SK-N-SH (cell line): ENCODE measurements around the gene TYW1. TPM values are rescaled to one million over a fixed set of nuclear protein-coding genes. Genes with fewer than 3 reads are reported as not detected.

Source experiments
- CTCF ChIA-PET: fragments of 300-600, 350-600 bp; formaldehyde crosslinking; extraction: SDS; loops from one replicate; lab custom pipeline; 2021; lab: Yijun Ruan, JAX
- POLR2A ChIA-PET: fragments of 350-600 bp; sonication (Branson Sonifier 250); formaldehyde crosslinking; extraction: SDS; loops from one replicate; lab custom pipeline; 2020; ENCODE audit warnings: antibody characterized with exemption, inconsistent platforms; lab: Yijun Ruan, JAX
- DNase-seq: peaks from one replicate; pipeline ENCODE4 v3.0.0; 2012
- H2AFZ ChIP-seq: fragments of 200-600 bp; sonication (generic); 2 replicates; pipeline ENCODE4 v1.8.1; 2016; ENCODE audit warnings: antibody characterized with exemption, mild to moderate bottlenecking, low read depth
- H3F3A ChIP-seq: fragments of 200-600 bp; sonication (generic); replicated peaks from 2 replicates; pipeline ENCODE3; 2016; ENCODE audit warnings: antibody characterized with exemption, mild to moderate bottlenecking; ENCODE audit not compliant: insufficient read depth
- H3K27ac ChIP-seq, 2 experiments: fragments of 200-500 bp in 1 of 2; fragments of 200-600 bp in 1 of 2; sonication (Bioruptor generic) in 1 of 2; sonication (generic), shearing (Covaris generic) in 1 of 2; 2 replicates each; pipeline versions ENCODE4 v1.5.1 to v1.6.1; 2014 to 2016; ENCODE audit warnings: low read depth in 2 of 2, inconsistent platforms in 1 of 2, low read length in 1 of 2, mild to moderate bottlenecking in 1 of 2, mixed read lengths in 1 of 2
- H3K27me3 ChIP-seq: fragments of 200-600 bp; sonication (generic), shearing (Covaris generic); 2 replicates; pipeline ENCODE4 v1.6.1; 2016; ENCODE audit warnings: mixed run types; ENCODE audit not compliant: insufficient read depth
- H3K36me3 ChIP-seq, 2 experiments: fragments of 200-500 bp in 1 of 2; fragments of 200-600 bp in 1 of 2; sonication (Bioruptor generic) in 1 of 2; sonication (generic) in 1 of 2; replicated peaks in 1 of 2; 2 replicates each; pipeline versions ENCODE3 to v1.5.1; 2014 to 2016; ENCODE audit warnings: low read length in 1 of 2, mild to moderate bottlenecking in 1 of 2; ENCODE audit not compliant: insufficient read depth in 2 of 2, control insufficient read depth in 1 of 2
- H3K4me1 ChIP-seq, 2 experiments: fragments of 200-500 bp in 1 of 2; fragments of 200-600 bp in 1 of 2; sonication (Bioruptor generic) in 1 of 2; sonication (generic), shearing (Covaris generic) in 1 of 2; 2 replicates each; pipeline versions ENCODE4 v1.5.1 to v1.6.1; 2014 to 2016; ENCODE audit warnings: low read depth in 1 of 2, low read length in 1 of 2, mixed run types in 1 of 2; ENCODE audit not compliant: insufficient read depth in 2 of 2, control insufficient read depth in 1 of 2
- H3K4me2 ChIP-seq: fragments of 200-600 bp; sonication (generic), shearing (Covaris generic); 2 replicates; pipeline ENCODE4 v1.6.1; 2017; ENCODE audit warnings: mixed run types
- H3K4me3 ChIP-seq, 2 experiments: fragments of 200-500 bp in 1 of 2; fragments of 200-600 bp in 1 of 2; sonication (Bioruptor generic) in 1 of 2; sonication (generic), shearing (Covaris generic) in 1 of 2; 2 replicates each; pipeline versions ENCODE4 v1.5.1 to v1.8.1; 2014 to 2016; ENCODE audit warnings: low read depth in 2 of 2, inconsistent platforms in 1 of 2, low read length in 1 of 2, mild to moderate bottlenecking in 1 of 2, mixed read lengths in 1 of 2, moderate library complexity in 1 of 2
- H3K79me2 ChIP-seq: fragments of 200-600 bp; sonication (generic); 2 replicates; pipeline ENCODE4 v1.8.1; 2017; ENCODE audit warnings: mild to moderate bottlenecking; ENCODE audit not compliant: insufficient read depth
- H3K9ac ChIP-seq: fragments of 200-600 bp; sonication (generic); 2 replicates; pipeline ENCODE4 v1.6.1; 2017; ENCODE audit warnings: mixed run types
- H3K9me2 ChIP-seq: fragments of 200-600 bp; sonication (generic); 2 replicates; pipeline ENCODE4 v1.6.1; 2017; ENCODE audit warnings: mixed run types
- H3K9me3 ChIP-seq: fragments of 200-600 bp; sonication (generic); 2 replicates; pipeline ENCODE4 v1.6.1; 2017; ENCODE audit warnings: mixed run types, mild to moderate bottlenecking, moderate library complexity
- H4K20me1 ChIP-seq: fragments of 200-600 bp; sonication (generic); 2 replicates; pipeline ENCODE4 v1.6.1; 2017; ENCODE audit warnings: mild to moderate bottlenecking, mixed run types; ENCODE audit not compliant: insufficient read depth
- CTCF ChIP-seq: fragments of 200-600 bp; sonication (generic); IDR thresholded peaks from 2 replicates; pipeline ENCODE4 v1.6.1; 2017; ENCODE audit warnings: antibody characterized with exemption, mild to moderate bottlenecking, moderate library complexity
- EP300 ChIP-seq, 2 experiments: IDR thresholded peaks; 2 replicates each; pipeline versions ENCODE4 v1.4.0 to v1.6.1; 2012; ENCODE audit warnings: borderline replicate concordance in 1 of 2, low read depth in 1 of 2, low read length in 1 of 2
- FOSL2 ChIP-seq: IDR thresholded peaks from 2 replicates; pipeline ENCODE4 v1.4.0; 2012; ENCODE audit warnings: low read depth, mild to moderate bottlenecking, moderate library complexity, borderline replicate concordance
- FOXM1 ChIP-seq: IDR thresholded peaks from 2 replicates; pipeline ENCODE4 v1.4.0; 2012; ENCODE audit warnings: low read depth, mild to moderate bottlenecking
- GABPA ChIP-seq: IDR thresholded peaks from 2 replicates; pipeline ENCODE4 v1.4.0; 2012; ENCODE audit warnings: low read depth, mild to moderate bottlenecking
- JUND ChIP-seq: IDR thresholded peaks from 2 replicates; pipeline ENCODE4 v1.4.0; 2012
- MEF2A ChIP-seq: IDR thresholded peaks from 2 replicates; pipeline ENCODE4 v1.4.0; 2012; ENCODE audit warnings: low read depth, borderline replicate concordance
- NRF1 ChIP-seq: IDR thresholded peaks from 2 replicates; pipeline ENCODE4 v1.6.1; 2012; ENCODE audit warnings: low read depth, mild to moderate bottlenecking, low read length
- POLR2AphosphoS5 ChIP-seq: IDR thresholded peaks from 2 replicates; pipeline ENCODE4 v1.6.1; 2012; ENCODE audit warnings: low read depth, low read length
- RAD21 ChIP-seq: IDR thresholded peaks from 2 replicates; pipeline ENCODE4 v1.6.1; 2012; ENCODE audit warnings: mild to moderate bottlenecking, low read length
- RFX5 ChIP-seq: IDR thresholded peaks from 2 replicates; pipeline ENCODE4 v1.6.1; 2012; ENCODE audit warnings: mild to moderate bottlenecking, improper control_type of control experiment, low read length
- SIN3A ChIP-seq: IDR thresholded peaks from 2 replicates; pipeline ENCODE4 v1.6.1; 2012; ENCODE audit warnings: low read depth, mild to moderate bottlenecking, low read length, moderate library complexity, borderline replicate concordance
- SMC3 ChIP-seq: IDR thresholded peaks from 2 replicates; pipeline ENCODE4 v1.6.1; 2012; ENCODE audit warnings: low read depth, low read length, improper control_type of control experiment
- TEAD4 ChIP-seq: IDR thresholded peaks from 2 replicates; pipeline ENCODE4 v1.4.0; 2012; ENCODE audit warnings: mild to moderate bottlenecking, borderline replicate concordance; ENCODE audit not compliant: insufficient read depth
- YY1 ChIP-seq: IDR thresholded peaks from 2 replicates; pipeline ENCODE4 v1.4.0; 2012; ENCODE audit warnings: low read depth, mild to moderate bottlenecking
- WGBS: methylation state at CpG from one replicate; pipeline ENCODE4 v1.1.6; 2017; ENCODE audit warnings: low lambda C conversion rate; 5-methylcytosine and 5-hydroxymethylcytosine counted together
- polyA plus RNA-seq, 3 experiments: library from polyadenylated mRNA; depleted of rRNA; stranded (reverse); fragments of >200 nt; gene quantifications; 2 replicates each; pipeline ENCODE4 v1.2.3, GENCODE V29; 2012
- TF ChIP-seq, protein P1 (sequence below): IDR thresholded peaks from 2 replicates; pipeline ENCODE4 v1.6.1; 2012; ENCODE audit warnings: mild to moderate bottlenecking, low read depth, low read length, moderate library complexity
- TF ChIP-seq, protein P2 (sequence below): IDR thresholded peaks from 2 replicates; pipeline ENCODE4 v1.4.0; 2012; ENCODE audit warnings: low read depth, borderline replicate concordance
- TF ChIP-seq, protein P3 (sequence below): IDR thresholded peaks from 2 replicates; pipeline ENCODE4 v1.4.0; 2012; ENCODE audit warnings: low read depth, borderline replicate concordance

Gene TYW1
- polyA plus RNA-seq, 1 of the 3 experiments (the other 2 are of a cell fraction): 15.0 TPM

- H3K79me2 ChIP-seq: peaks cover 34% of the 10 kb centered on the region; the same call in 1 of the 2 replicates
- H2AFZ ChIP-seq: no peak overlapping the region
- peaks cover 3% of the 10 kb centered on the region for H3F3A ChIP-seq
- ChIA-PET CTCF (interaction anchor here (0.7 to 1.3 kb wide), 4 partner anchors 8 to 22 kb away, joined by 3 to 4 read pairs (median 3); no protein-coding TSS in a partner anchor), POLR2A (no interaction called here)
- no peak overlapping the region for H3K27ac ChIP-seq
- no peaks in the 10 kb centered on the region for H3K27me3 ChIP-seq
- H3K4me3 ChIP-seq: no peak overlapping the region
- H3K9ac ChIP-seq: no peak overlapping the region
- no peak for DNase-seq
- no peaks in the 10 kb centered on the region for H3K9me2 ChIP-seq
- H3K4me2 ChIP-seq: no peak overlapping the region
- 87% methylated on average over 19 of the region's 19 CpGs for WGBS
- no peaks in the 10 kb centered on the region for H3K9me3 ChIP-seq
- H3K36me3 ChIP-seq: peaks cover 49 to 80% of the 10 kb centered on the region in 2 experiments
- H4K20me1 ChIP-seq: no peaks in the 10 kb centered on the region; the same call in 1 of the 2 replicates
- peaks cover 0 to 9% of the 10 kb centered on the region in 2 experiments; a peak in 1 of 4 replicates for H3K4me1 ChIP-seq
- TF ChIP-seq, protein P1, sequence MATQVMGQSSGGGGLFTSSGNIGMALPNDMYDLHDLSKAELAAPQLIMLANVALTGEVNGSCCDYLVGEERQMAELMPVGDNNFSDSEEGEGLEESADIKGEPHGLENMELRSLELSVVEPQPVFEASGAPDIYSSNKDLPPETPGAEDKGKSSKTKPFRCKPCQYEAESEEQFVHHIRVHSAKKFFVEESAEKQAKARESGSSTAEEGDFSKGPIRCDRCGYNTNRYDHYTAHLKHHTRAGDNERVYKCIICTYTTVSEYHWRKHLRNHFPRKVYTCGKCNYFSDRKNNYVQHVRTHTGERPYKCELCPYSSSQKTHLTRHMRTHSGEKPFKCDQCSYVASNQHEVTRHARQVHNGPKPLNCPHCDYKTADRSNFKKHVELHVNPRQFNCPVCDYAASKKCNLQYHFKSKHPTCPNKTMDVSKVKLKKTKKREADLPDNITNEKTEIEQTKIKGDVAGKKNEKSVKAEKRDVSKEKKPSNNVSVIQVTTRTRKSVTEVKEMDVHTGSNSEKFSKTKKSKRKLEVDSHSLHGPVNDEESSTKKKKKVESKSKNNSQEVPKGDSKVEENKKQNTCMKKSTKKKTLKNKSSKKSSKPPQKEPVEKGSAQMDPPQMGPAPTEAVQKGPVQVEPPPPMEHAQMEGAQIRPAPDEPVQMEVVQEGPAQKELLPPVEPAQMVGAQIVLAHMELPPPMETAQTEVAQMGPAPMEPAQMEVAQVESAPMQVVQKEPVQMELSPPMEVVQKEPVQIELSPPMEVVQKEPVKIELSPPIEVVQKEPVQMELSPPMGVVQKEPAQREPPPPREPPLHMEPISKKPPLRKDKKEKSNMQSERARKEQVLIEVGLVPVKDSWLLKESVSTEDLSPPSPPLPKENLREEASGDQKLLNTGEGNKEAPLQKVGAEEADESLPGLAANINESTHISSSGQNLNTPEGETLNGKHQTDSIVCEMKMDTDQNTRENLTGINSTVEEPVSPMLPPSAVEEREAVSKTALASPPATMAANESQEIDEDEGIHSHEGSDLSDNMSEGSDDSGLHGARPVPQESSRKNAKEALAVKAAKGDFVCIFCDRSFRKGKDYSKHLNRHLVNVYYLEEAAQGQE: no peak
- TF ChIP-seq CTCF (peak; percentile 39), RAD21 (0 out of 2 replicates have a peak, but pooled peaks have one; percentile 9)
These were observed 48.0 kb upstream of the TYW1 start for GRCh38 chr7:66948480-66949109.

GRCh38 chr7:66950311-66950710, 46.3 kb upstream of the TYW1 start:
- H3K4me2 ChIP-seq: no peak overlapping the region
- peaks cover 26% of the 10 kb centered on the region; the same call in 1 of the 2 replicates for H3K79me2 ChIP-seq
- H2AFZ ChIP-seq: no peak overlapping the region
- peaks cover 0 to 9% of the 10 kb centered on the region in 2 experiments; a peak in 1 of 4 replicates for H3K4me1 ChIP-seq
- H3K9me2 ChIP-seq: no peaks in the 10 kb centered on the region
- no peaks in the 10 kb centered on the region for H4K20me1 ChIP-seq
- no peak overlapping the region for H3K4me3 ChIP-seq
- H3K36me3 ChIP-seq: peaks cover 44 to 86% of the 10 kb centered on the region in 2 experiments
- H3K27me3 ChIP-seq: no peaks in the 10 kb centered on the region
- 92% methylated on average over 3 of the region's 3 CpGs for WGBS
- DNase-seq: no peak
- H3K9ac ChIP-seq: no peak overlapping the region
- H3K9me3 ChIP-seq: no peaks in the 10 kb centered on the region
- POLR2A ChIA-PET: no interaction called here
- no peaks in the 10 kb centered on the region for H3F3A ChIP-seq
- H3K27ac ChIP-seq: no peak overlapping the region
- CTCF ChIA-PET: interaction anchor here (0.8 to 0.9 kb wide), 2 partner anchors 10 to 48 kb away, joined by 3 to 4 read pairs; no protein-coding TSS in a partner anchor
- TF ChIP-seq, protein P2, sequence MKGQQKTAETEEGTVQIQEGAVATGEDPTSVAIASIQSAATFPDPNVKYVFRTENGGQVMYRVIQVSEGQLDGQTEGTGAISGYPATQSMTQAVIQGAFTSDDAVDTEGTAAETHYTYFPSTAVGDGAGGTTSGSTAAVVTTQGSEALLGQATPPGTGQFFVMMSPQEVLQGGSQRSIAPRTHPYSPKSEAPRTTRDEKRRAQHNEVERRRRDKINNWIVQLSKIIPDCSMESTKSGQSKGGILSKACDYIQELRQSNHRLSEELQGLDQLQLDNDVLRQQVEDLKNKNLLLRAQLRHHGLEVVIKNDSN: no peak
- TF ChIP-seq SIN3A: no peak
- TF ChIP-seq MEF2A: no peak
- no peak for TF ChIP-seq NRF1
- no peak for TF ChIP-seq FOSL2
- TF ChIP-seq GABPA: no peak
- no peak for TF ChIP-seq EP300 (IDR thresholded peaks at IDR 0.05; ENCODE audit: borderline replicate concordance in 1 of 2, low read depth in 1 of 2, low read length in 1 of 2)
- TF ChIP-seq YY1: no peak
- TF ChIP-seq RFX5: no peak
- TF ChIP-seq FOXM1: no peak
- TF ChIP-seq, protein P3, sequence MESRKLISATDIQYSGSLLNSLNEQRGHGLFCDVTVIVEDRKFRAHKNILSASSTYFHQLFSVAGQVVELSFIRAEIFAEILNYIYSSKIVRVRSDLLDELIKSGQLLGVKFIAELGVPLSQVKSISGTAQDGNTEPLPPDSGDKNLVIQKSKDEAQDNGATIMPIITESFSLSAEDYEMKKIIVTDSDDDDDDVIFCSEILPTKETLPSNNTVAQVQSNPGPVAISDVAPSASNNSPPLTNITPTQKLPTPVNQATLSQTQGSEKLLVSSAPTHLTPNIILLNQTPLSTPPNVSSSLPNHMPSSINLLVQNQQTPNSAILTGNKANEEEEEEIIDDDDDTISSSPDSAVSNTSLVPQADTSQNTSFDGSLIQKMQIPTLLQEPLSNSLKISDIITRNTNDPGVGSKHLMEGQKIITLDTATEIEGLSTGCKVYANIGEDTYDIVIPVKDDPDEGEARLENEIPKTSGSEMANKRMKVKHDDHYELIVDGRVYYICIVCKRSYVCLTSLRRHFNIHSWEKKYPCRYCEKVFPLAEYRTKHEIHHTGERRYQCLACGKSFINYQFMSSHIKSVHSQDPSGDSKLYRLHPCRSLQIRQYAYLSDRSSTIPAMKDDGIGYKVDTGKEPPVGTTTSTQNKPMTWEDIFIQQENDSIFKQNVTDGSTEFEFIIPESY: no peak
- no peak for TF ChIP-seq JUND
- no peak for TF ChIP-seq SMC3
- TF ChIP-seq POLR2AphosphoS5: no peak
- no peak for TF ChIP-seq TEAD4
